NCI-H2171 treated with DMSO at 0.1 percent for 48 hours (cell line): ENCODE data around the gene FCAMR.
"Not testable (repeated sequence)": the region's sequence is repeated elsewhere in the genome, so short reads cannot be mapped to it uniquely, and the experiment has no call there.

Experiments
- DNase-seq: peaks from one replicate; lab custom pipeline; 2025; lab: John Stamatoyannopoulos, UW

The FCAMR gene

GRCh38 chr1:206932177-206932576, 38.1 kb downstream of the FCAMR start:
- no peak for DNase-seq

- no peak for DNase-seq
Observed at GRCh38 chr1:206931709-206932108, 38.6 kb downstream of the FCAMR start.

GRCh38 chr1:206930210-206930798, 40.0 kb downstream of the FCAMR start:
- DNase-seq, result no peak

GRCh38 chr1:206929524-206929923, 40.7 kb downstream of the FCAMR start:
- DNase-seq, result no peak

- no peak for DNase-seq
Observed at GRCh38 chr1:206926286-206926685, 44.0 kb downstream of the FCAMR start.

GRCh38 chr1:206925106-206925736, 45.0 kb downstream of the FCAMR start:
- DNase-seq, result no peak

GRCh38 chr1:206924592-206925105, 45.6 kb downstream of the FCAMR start:
- no peak for DNase-seq

GRCh38 chr1:206923961-206924557, 46.2 kb downstream of the FCAMR start:
- DNase-seq, result not testable (repeated sequence)

GRCh38 chr1:206923009-206923960, 47.0 kb downstream of the FCAMR start:
- DNase-seq, result no peak

- no peak for DNase-seq
Observed at GRCh38 chr1:206922524-206922923, 47.7 kb downstream of the FCAMR start.

GRCh38 chr1:206921772-206922265, 48.4 kb downstream of the FCAMR start, which contains the start of gene FCMR:
Gene FCMR (minus strand): TSS chr1:206921941. CDS start chr1:206921854, 87 bp downstream.
- DNase-seq, result no peak

GRCh38 chr1:206918076-206918475, 52.2 kb downstream of the FCAMR start:
- DNase-seq, result no peak

GRCh38 chr1:206916000-206916709, 54.1 kb downstream of the FCAMR start:
- no peak for DNase-seq

- no peak for DNase-seq
Observed at GRCh38 chr1:206915030-206915735, 55.1 kb downstream of the FCAMR start.

- no peak for DNase-seq
Observed at GRCh38 chr1:206913766-206914537, 56.3 kb downstream of the FCAMR start.

- peak; percentile 84 for DNase-seq
Observed at GRCh38 chr1:206912445-206913095, 57.7 kb downstream of the FCAMR start.

GRCh38 chr1:206911064-206911663, 59.1 kb downstream of the FCAMR start:
- DNase-seq, result peak; percentile 63

- DNase-seq, result no peak
Observed at GRCh38 chr1:206909883-206910318, 60.4 kb downstream of the FCAMR start.
